C4-2B (cell line): ENCODE results near the gene EPB41L2.

ENCODE experiments used
- ZFX ChIP-seq: fragments of 450-650 bp; IDR thresholded peaks from 2 replicates; pipeline ENCODE4 v1.6.1; 2017
- TF ChIP-seq, protein P1 (sequence below): fragments of 450-650 bp; conservative IDR thresholded peaks from 2 replicates; pipeline ENCODE4 v1.5.1; 2017; ENCODE audit warnings: mild to moderate bottlenecking

DNA sequence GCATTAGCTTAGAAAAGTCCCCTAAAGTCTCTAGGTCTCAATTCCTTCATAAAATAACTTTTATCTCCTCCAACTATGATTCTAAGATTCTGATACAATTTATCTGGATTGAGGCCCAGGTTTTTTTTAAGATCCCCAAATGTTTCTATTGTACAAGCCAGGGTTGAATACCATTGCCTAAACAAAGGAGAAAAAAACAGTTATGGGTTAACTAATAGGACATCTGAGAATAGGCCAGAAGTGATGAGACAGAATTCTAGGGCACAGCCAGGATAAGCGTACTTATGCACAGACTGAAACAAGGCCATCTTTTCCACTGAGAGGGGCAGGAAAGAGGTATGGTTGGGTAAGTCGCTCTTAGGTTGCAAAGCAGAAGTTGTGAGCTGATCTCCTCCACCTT is 26.4 kb downstream of the EPB41L2 start:
- TF ChIP-seq, protein P1, sequence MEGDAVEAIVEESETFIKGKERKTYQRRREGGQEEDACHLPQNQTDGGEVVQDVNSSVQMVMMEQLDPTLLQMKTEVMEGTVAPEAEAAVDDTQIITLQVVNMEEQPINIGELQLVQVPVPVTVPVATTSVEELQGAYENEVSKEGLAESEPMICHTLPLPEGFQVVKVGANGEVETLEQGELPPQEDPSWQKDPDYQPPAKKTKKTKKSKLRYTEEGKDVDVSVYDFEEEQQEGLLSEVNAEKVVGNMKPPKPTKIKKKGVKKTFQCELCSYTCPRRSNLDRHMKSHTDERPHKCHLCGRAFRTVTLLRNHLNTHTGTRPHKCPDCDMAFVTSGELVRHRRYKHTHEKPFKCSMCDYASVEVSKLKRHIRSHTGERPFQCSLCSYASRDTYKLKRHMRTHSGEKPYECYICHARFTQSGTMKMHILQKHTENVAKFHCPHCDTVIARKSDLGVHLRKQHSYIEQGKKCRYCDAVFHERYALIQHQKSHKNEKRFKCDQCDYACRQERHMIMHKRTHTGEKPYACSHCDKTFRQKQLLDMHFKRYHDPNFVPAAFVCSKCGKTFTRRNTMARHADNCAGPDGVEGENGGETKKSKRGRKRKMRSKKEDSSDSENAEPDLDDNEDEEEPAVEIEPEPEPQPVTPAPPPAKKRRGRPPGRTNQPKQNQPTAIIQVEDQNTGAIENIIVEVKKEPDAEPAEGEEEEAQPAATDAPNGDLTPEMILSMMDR: no peak
- TF ChIP-seq ZFX: no peak
